Glutamatergic neuron (in vitro differentiated cells): ENCODE measurements around the gene PTPRJ. TPM values are rescaled to one million over a fixed set of nuclear protein-coding genes. Genes with fewer than 3 reads are reported as not detected.
A peak's percentile ranks its signal among the peaks of the same experiment; 100 is the strongest.

Source experiments
- DNase-seq: peaks from one replicate; pipeline ENCODE4 v3.0.0; 2022
- H3K27ac Mint-ChIP-seq: one replicate; pipeline ENCODE4 v1.8.0; 2020; ENCODE audit warnings: mild to moderate bottlenecking, mixed read lengths, inconsistent platforms; ENCODE audit not compliant: unreplicated experiment
- H3K27me3 Mint-ChIP-seq: one replicate; pipeline ENCODE4 v1.8.0; 2020; ENCODE audit warnings: mild to moderate bottlenecking, moderate library complexity, mixed read lengths, inconsistent platforms; ENCODE audit not compliant: unreplicated experiment
- H3K36me3 Mint-ChIP-seq: one replicate; pipeline ENCODE4 v1.8.0; 2020; ENCODE audit warnings: mild to moderate bottlenecking, mixed read lengths, inconsistent platforms; ENCODE audit not compliant: unreplicated experiment
- H3K4me1 Mint-ChIP-seq: one replicate; pipeline ENCODE4 v1.8.0; 2020; ENCODE audit warnings: mild to moderate bottlenecking, low read depth, mixed read lengths, inconsistent platforms; ENCODE audit not compliant: unreplicated experiment
- H3K4me3 Mint-ChIP-seq: one replicate; pipeline ENCODE4 v1.8.0; 2020; ENCODE audit warnings: mild to moderate bottlenecking, mixed read lengths, inconsistent platforms; ENCODE audit not compliant: unreplicated experiment
- H3K9me3 Mint-ChIP-seq: one replicate; pipeline ENCODE4 v1.8.0; 2020; ENCODE audit warnings: mild to moderate bottlenecking, moderate library complexity, mixed read lengths, inconsistent platforms; ENCODE audit not compliant: unreplicated experiment
- total RNA-seq: library from RNA; stranded (reverse); fragmentation: NEBNext Ultra II Directional; extraction: Animal tissue kit (Norgen Biotek cat#: 25700); gene quantifications from one replicate; pipeline ENCODE4 v1.2.1, GENCODE V29; 2021; ENCODE audit not compliant: unreplicated experiment
- TF ChIP-seq, protein P1 (sequence below): fragments of 200-600 bp; sonication (generic); IDR thresholded peaks from one replicate; pipeline ENCODE4 v1.5.0; 2021; ENCODE audit not compliant: partially characterized antibody, unreplicated experiment

Gene PTPRJ
- total RNA-seq, 1 donor from 2014 or later, result 2.4 TPM

DNA sequence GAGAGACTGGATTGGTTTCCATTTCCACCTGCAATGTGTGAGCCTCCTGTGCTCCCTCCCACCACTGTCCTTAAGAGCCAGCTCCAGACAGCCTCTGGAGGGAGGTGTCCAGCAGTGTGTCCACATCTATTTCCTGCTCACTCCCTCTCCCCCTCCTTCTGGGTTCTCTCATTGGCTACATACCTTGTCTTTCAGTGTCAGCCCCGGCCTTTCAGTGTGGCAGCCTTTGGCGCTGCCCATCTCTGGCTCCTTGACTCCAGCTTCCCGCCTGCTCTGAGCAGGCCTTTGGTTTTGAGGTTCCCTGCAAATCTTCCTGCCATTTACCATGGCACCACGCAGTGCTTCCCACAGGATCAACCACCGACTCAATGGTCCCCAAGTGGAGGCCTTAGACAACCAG lies 19.0 kb upstream of the PTPRJ start:
- H3K4me3 Mint-ChIP-seq, result no peak overlapping the region
- H3K27ac Mint-ChIP-seq, result no peak overlapping the region
- H3K36me3 Mint-ChIP-seq, result no peaks in the 10 kb centered on the region
- no peaks in the 10 kb centered on the region for H3K27me3 Mint-ChIP-seq
- DNase-seq, result no peak
- H3K4me1 Mint-ChIP-seq, result no peaks in the 10 kb centered on the region
- TF ChIP-seq, protein P1, sequence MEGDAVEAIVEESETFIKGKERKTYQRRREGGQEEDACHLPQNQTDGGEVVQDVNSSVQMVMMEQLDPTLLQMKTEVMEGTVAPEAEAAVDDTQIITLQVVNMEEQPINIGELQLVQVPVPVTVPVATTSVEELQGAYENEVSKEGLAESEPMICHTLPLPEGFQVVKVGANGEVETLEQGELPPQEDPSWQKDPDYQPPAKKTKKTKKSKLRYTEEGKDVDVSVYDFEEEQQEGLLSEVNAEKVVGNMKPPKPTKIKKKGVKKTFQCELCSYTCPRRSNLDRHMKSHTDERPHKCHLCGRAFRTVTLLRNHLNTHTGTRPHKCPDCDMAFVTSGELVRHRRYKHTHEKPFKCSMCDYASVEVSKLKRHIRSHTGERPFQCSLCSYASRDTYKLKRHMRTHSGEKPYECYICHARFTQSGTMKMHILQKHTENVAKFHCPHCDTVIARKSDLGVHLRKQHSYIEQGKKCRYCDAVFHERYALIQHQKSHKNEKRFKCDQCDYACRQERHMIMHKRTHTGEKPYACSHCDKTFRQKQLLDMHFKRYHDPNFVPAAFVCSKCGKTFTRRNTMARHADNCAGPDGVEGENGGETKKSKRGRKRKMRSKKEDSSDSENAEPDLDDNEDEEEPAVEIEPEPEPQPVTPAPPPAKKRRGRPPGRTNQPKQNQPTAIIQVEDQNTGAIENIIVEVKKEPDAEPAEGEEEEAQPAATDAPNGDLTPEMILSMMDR, result no peak
- H3K9me3 Mint-ChIP-seq, result no peaks in the 10 kb centered on the region

DNA sequence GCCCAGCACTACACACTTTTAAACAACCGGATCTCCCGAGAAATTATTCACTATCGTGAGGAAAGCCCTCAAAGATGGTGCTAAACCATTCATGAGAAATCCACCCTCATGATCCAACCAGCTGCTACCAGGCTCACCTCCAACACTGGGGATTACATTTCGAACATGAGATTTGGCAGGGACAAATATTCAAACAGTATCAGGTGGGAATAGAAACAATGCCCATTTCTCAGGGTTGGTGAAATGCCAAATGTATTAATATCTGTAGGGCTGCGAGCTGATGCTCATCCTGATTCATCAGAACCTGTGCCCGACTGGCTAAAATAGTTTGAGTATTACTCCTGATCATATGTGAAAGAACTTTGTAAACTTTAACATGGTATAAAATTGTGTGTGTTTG lies 15.8 kb upstream of the PTPRJ start:
- no peaks in the 10 kb centered on the region for H3K9me3 Mint-ChIP-seq
- DNase-seq, result no peak
- no peak overlapping the region for H3K4me3 Mint-ChIP-seq
- TF ChIP-seq, protein P1, result no peak
- H3K36me3 Mint-ChIP-seq, result no peaks in the 10 kb centered on the region
- H3K27me3 Mint-ChIP-seq, result no peaks in the 10 kb centered on the region
- H3K4me1 Mint-ChIP-seq, result no peaks in the 10 kb centered on the region
- no peak overlapping the region for H3K27ac Mint-ChIP-seq

DNA sequence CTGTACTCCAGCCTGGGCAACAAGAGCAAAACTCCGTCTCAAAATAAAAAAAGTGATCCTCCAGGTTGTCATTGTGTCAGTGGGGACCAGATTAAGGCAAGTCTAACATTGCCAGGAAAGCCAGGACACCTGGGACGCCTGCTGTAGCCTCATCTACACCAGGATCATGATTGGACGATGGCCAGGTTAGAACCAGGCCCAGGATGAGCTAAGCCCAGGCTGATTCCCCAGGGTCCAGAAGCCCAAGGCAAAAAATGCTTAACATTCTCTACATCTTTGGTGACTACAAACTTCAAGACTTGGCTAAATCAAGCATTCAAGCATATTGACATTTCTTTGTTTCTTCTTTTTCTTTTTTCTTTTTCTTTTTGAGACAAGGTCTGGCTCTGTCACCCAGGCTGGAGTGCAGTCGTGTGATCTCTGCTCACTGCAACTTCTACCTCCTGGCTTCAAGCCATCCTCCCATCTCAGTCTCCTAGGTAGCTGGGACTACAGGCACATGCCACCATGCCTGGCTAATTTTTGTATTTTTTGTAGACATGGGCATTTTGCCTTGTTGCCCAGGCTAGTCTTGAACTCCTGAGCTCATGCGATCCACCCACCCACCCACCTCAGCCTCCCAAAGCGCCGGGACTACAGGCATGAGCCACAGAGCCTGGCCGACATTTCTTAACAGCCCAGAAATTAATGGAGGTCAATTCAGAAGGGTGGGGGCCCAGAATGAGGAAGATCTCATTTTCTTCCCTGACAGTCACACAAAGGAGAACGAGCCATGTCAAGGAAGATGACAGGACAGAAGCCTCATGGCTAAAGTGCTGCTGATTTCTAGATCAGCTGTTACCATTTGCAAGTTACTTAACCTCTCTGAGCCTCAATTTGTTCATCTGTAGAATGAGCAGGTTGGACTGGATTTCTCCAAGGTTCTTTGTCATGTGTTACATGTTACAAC lies 12.5 kb upstream of the PTPRJ start:
- H3K27me3 Mint-ChIP-seq, result peaks cover 3% of the 10 kb centered on the region
- DNase-seq, result no peak
- no peak overlapping the region for H3K4me3 Mint-ChIP-seq
- TF ChIP-seq, protein P1, result no peak
- H3K36me3 Mint-ChIP-seq, result no peaks in the 10 kb centered on the region
- H3K4me1 Mint-ChIP-seq, result peaks cover 4% of the 10 kb centered on the region
- no peaks in the 10 kb centered on the region for H3K9me3 Mint-ChIP-seq
- no peak overlapping the region for H3K27ac Mint-ChIP-seq

DNA sequence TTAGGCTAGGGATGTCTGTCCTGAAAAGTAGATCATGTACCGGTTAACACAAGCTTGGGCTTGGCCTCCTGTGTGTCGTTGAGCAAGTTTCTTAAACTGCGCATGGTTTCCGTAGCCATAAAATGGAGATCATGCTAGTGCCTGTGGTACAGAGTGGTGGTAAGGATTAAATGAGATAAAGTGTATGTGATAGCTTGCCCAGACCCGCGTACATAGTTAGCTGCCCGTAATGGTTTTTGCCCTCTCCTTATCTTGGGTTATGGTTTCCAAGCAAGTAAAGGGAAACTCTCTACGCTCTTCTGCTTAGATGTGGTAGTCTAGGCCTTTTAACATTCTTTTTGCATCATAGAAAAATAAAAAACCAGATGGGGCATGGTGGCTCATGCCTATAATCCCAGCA lies 11.0 kb upstream of the PTPRJ start:
- Mint-ChIP-seq H3K4me3 (no peak overlapping the region), H3K27me3 (peaks cover 3% of the 10 kb centered on the region), H3K36me3 (no peaks in the 10 kb centered on the region), H3K27ac (no peak overlapping the region), H3K9me3 (no peaks in the 10 kb centered on the region), H3K4me1 (peaks cover 4% of the 10 kb centered on the region)
- TF ChIP-seq, protein P1, result no peak
- DNase-seq, result no peak

DNA sequence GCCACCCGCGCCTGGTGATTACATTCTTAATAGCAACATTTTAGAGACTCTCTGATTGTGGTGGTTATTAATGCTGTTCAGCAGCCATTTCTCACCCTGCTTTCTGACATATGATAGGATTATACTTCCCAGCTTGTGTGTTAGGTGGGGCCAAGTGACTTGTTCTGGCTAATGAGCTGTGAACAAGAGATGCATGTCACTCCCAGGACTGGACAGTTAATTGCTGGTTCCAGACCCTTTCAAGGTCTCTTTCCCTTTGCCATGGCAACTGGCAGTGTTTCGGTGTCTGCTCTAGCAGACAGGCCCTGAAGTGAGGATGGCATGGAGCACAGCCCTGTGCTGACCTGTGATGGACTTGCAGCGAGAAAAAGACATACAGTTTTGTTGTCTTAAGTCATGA lies 8.9 kb upstream of the PTPRJ start:
- TF ChIP-seq, protein P1, result no peak
- no peaks in the 10 kb centered on the region for H3K9me3 Mint-ChIP-seq
- H3K4me3 Mint-ChIP-seq, result no peak overlapping the region
- peaks cover 4% of the 10 kb centered on the region for H3K4me1 Mint-ChIP-seq
- peak overlapping the region; percentile 38 for H3K27ac Mint-ChIP-seq
- peaks cover 3% of the 10 kb centered on the region for H3K27me3 Mint-ChIP-seq
- DNase-seq, result no peak
- no peaks in the 10 kb centered on the region for H3K36me3 Mint-ChIP-seq
